ENCODE results near the gene DZIP1L. TPM values are rescaled to one million over a fixed set of nuclear protein-coding genes. Genes with fewer than 3 reads are reported as not detected.
"Not testable (repeated sequence)": the region's sequence is repeated elsewhere in the genome, so short reads cannot be mapped to it uniquely, and the experiment has no call there.

The DZIP1L gene
- total RNA-seq, 1 donor from 2014 or later, result 27.5 TPM

DNA sequence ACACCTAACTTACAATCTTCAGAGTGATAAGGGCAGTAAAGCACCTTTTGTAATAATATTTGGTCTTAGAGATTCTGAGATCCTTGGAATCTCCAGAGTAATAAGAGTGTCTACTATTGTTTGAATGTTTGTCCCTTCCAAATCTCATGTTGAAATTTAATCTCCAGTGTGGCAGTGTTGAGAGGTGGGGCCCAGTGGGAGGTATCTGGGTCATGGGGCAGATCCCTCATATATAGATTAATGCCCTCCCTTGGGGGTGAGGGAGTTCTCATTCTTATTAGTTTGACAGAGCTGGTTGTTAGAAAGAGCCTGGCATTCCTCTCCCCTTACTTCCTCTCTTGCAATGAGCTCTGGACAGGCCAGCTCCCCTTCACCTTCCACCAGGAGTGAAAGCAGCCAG lies 16.0 kb downstream of the DZIP1L start:
- Histone ChIP-seq H3K4me1 (no peaks in the 10 kb centered on the region), H3K27me3 (no peaks in the 10 kb centered on the region), H3K36me3 (peaks cover 0 to 4% of the 10 kb centered on the region in 2 donors), H3K9me3 (no peaks in the 10 kb centered on the region), H3K27ac (no peak overlapping the region), H3K4me3 (no peak overlapping the region)
- intact Hi-C loops (cut with DNase I), result no loop called here
- TF ChIP-seq POLR2AphosphoS5 (IDR thresholded peaks at IDR 0.05; ENCODE audit: insufficient read depth in 1 of 2, low read depth in 1 of 2) (no peak), POLR2A (IDR thresholded peaks at IDR 0.05) (no peak), CTCF (IDR thresholded peaks at IDR 0.05) (no peak)
- no peak for DNase-seq (ENCODE audit: extremely low spot score in 2 of 2)

GRCh38 chr3:138097192-138098172 lies 17.9 kb downstream of the DZIP1L start:
- peaks cover 0 to 16% of the 10 kb centered on the region in 2 donors for H3K36me3 ChIP-seq

GRCh38 chr3:138093721-138094120 lies 21.7 kb downstream of the DZIP1L start:
- no peak overlapping the region for H3K4me3 ChIP-seq
- peaks cover 0 to 24% of the 10 kb centered on the region in 2 donors for H3K36me3 ChIP-seq
- intact Hi-C loops (cut with DNase I), result no loop called here

More at GRCh38 chr3:138097192-138098172, 17.9 kb downstream of the DZIP1L start:
- Histone ChIP-seq H3K9me3 (no peaks in the 10 kb centered on the region), H3K27me3 (no peaks in the 10 kb centered on the region), H3K4me3 (no peak overlapping the region), H3K4me1 (no peaks in the 10 kb centered on the region), H3K27ac (no peak overlapping the region)
- intact Hi-C loops (cut with DNase I), result no loop called here
- DNase-seq (ENCODE audit: extremely low spot score in 2 of 2), result no peak
- TF ChIP-seq POLR2A (IDR thresholded peaks at IDR 0.05) (no peak), CTCF (IDR thresholded peaks at IDR 0.05) (no peak), POLR2AphosphoS5 (IDR thresholded peaks at IDR 0.05; ENCODE audit: insufficient read depth in 1 of 2, low read depth in 1 of 2) (no peak)

GRCh38 chr3:138092023-138092422 lies 23.4 kb downstream of the DZIP1L start:
- Histone ChIP-seq H3K27ac (no peak overlapping the region), H3K9me3 (no peaks in the 10 kb centered on the region), H3K36me3 (peaks cover 0 to 38% of the 10 kb centered on the region in 2 donors), H3K4me3 (no peak overlapping the region), H3K4me1 (no peaks in the 10 kb centered on the region), H3K27me3 (no peaks in the 10 kb centered on the region)
- no peak for DNase-seq (ENCODE audit: extremely low spot score in 2 of 2)
- intact Hi-C loops (cut with DNase I), result no loop called here
- TF ChIP-seq POLR2A (IDR thresholded peaks at IDR 0.05) (no peak), CTCF (IDR thresholded peaks at IDR 0.05) (no peak), POLR2AphosphoS5 (IDR thresholded peaks at IDR 0.05; ENCODE audit: insufficient read depth in 1 of 2, low read depth in 1 of 2) (no peak)

More at GRCh38 chr3:138093721-138094120, 21.7 kb downstream of the DZIP1L start:
- no peak overlapping the region for H3K27ac ChIP-seq
- no peak for TF ChIP-seq POLR2A (IDR thresholded peaks at IDR 0.05)
- no peak for TF ChIP-seq POLR2AphosphoS5 (IDR thresholded peaks at IDR 0.05; ENCODE audit: insufficient read depth in 1 of 2, low read depth in 1 of 2)
- TF ChIP-seq CTCF (IDR thresholded peaks at IDR 0.05), result no peak
- no peaks in the 10 kb centered on the region for H3K27me3 ChIP-seq
- H3K4me1 ChIP-seq, result no peaks in the 10 kb centered on the region
- no peaks in the 10 kb centered on the region for H3K9me3 ChIP-seq
- no peak for DNase-seq (ENCODE audit: extremely low spot score in 2 of 2)

- TF ChIP-seq POLR2AphosphoS5 (IDR thresholded peaks at IDR 0.05; ENCODE audit: insufficient read depth in 1 of 2, low read depth in 1 of 2) (no peak), CTCF (IDR thresholded peaks at IDR 0.05) (no peak), POLR2A (IDR thresholded peaks at IDR 0.05) (no peak)
- intact Hi-C loops (cut with DNase I), result no loop called here
- Histone ChIP-seq H3K4me3 (no peak overlapping the region), H3K27ac (no peak overlapping the region), H3K4me1 (no peaks in the 10 kb centered on the region), H3K36me3 (peaks cover 0 to 40% of the 10 kb centered on the region in 2 donors), H3K27me3 (no peaks in the 10 kb centered on the region), H3K9me3 (no peaks in the 10 kb centered on the region)
- DNase-seq (ENCODE audit: extremely low spot score in 2 of 2), result no peak
Measured at GRCh38 chr3:138089091-138089490, 26.3 kb downstream of the DZIP1L start.

DNA sequence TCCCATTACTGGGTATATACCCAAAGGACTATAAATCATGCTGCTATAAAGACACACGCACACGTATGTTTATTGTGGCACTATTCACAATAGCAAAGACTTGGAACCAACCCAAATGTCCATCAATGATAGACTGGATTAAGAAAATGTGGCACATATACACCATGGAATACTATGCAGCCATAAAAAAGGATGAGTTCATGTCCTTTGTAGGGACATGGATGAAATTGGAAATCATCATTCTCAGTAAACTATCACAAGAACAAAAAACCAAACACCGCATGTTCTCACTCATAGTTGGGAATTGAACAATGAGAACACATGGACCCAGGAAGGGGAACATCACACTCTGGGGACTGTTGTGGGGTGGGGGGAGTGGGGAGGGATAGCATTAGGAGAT lies 29.7 kb downstream of the DZIP1L start:
- H3K27me3 ChIP-seq; H3K9me3 ChIP-seq; H3K4me3 ChIP-seq; H3K27ac ChIP-seq; intact Hi-C loops (cut with DNase I); DNase-seq (ENCODE audit: extremely low spot score in 2 of 2): not testable (repeated sequence)
- Histone ChIP-seq H3K36me3 (peaks cover 0 to 28% of the 10 kb centered on the region in 2 donors), H3K4me1 (peaks cover 17% of the 10 kb centered on the region)
